HG03521 (cell line): ENCODE measurements around the gene NAA38.

Source experiments
- ATAC-seq: cut with Tn5 transposase; IDR thresholded peaks from one replicate; pipeline ENCODE4 v1.9.1; 2021; ENCODE audit warnings: mild to moderate bottlenecking, moderate library complexity; ENCODE audit not compliant: unreplicated experiment

Gene NAA38

GRCh38 chr17:7856811-7857712 lies at the start of gene NAA38:
NAA38 (minus strand) TSS chr17:7857559; CDS start chr17:7857463, 96 bp downstream.
- peak; percentile 72 for ATAC-seq

GRCh38 chr17:7903154-7904103 lies 46.1 kb upstream of the NAA38 start:
- ATAC-seq = no peak

GRCh38 chr17:7897773-7898172 lies 40.4 kb upstream of the NAA38 start:
- no peak for ATAC-seq

- no peak for ATAC-seq
These were observed 39.7 kb upstream of the NAA38 start for GRCh38 chr17:7897090-7897489.

- ATAC-seq = no peak
These were observed 37.5 kb upstream of the NAA38 start for GRCh38 chr17:7894866-7895265.

GRCh38 chr17:7894226-7894625 lies 36.9 kb upstream of the NAA38 start:
- ATAC-seq = no peak

- no peak for ATAC-seq
These were observed 36.0 kb upstream of the NAA38 start for GRCh38 chr17:7893187-7893880.

- no peak for ATAC-seq
These were observed 32.0 kb upstream of the NAA38 start for GRCh38 chr17:7889166-7889955.

GRCh38 chr17:7888184-7888920 lies 31.0 kb upstream of the NAA38 start, which contains the start of gene CHD3:
CHD3 (plus strand) TSS chr17:7888789; CDS start chr17:7889001, 212 bp downstream.
- no peak for ATAC-seq

GRCh38 chr17:7887482-7888183 lies 30.3 kb upstream of the NAA38 start:
- peak; percentile 36 for ATAC-seq

- ATAC-seq = no peak
These were observed 29.7 kb upstream of the NAA38 start for GRCh38 chr17:7887038-7887481.

- ATAC-seq = no peak
These were observed 29.1 kb upstream of the NAA38 start for GRCh38 chr17:7886227-7887037.

- ATAC-seq = peak; percentile 19
These were observed 28.2 kb upstream of the NAA38 start for GRCh38 chr17:7885367-7886226.

GRCh38 chr17:7884581-7885366 lies 27.4 kb upstream of the NAA38 start:
- ATAC-seq = peak; percentile 24

- ATAC-seq = no peak
These were observed 26.5 kb upstream of the NAA38 start for GRCh38 chr17:7883781-7884386.

- no peak for ATAC-seq
These were observed 25.3 kb upstream of the NAA38 start for GRCh38 chr17:7882629-7883028.
